ENCODE data around the gene CKB.

CKB gene

DNA sequence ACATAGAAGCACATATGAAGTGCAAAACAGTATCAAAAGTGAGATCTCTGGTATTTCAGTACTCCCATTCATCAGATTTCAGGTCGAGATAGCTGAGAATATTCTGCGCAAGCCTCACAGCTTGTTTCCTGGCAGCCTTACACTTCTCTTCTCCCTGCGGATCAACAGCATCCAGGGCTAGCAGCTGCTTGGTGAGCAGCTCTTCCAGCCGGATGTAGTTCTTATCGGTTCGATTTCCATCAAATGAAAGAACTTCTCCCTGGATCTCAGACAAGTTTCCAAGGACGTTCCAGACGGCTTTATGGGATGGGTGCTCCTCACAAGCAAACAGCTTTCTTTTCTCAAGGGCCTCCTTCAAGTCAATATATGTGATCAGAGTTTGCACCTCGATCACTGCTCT is 37.1 kb upstream of the CKB start:
- H3K4me3 ChIP-seq (ENCODE audit: low read length) = no peak overlapping the region
- no peaks in the 10 kb centered on the region for H3K9me3 ChIP-seq (replicated peaks; ENCODE audit: insufficient read depth, low read length)
- no peaks in the 10 kb centered on the region for H3K27me3 ChIP-seq (replicated peaks; ENCODE audit: insufficient read depth, low read length)
- no peak for DNase-seq
- H3F3A ChIP-seq (ENCODE audit: insufficient read depth, low read length) = no peaks in the 10 kb centered on the region
- H3K4me1 ChIP-seq (ENCODE audit: low read length) = no peaks in the 10 kb centered on the region
- no peak overlapping the region for H3K9ac ChIP-seq (ENCODE audit: low read length)
- no peaks in the 10 kb centered on the region for H3K9me2 ChIP-seq (replicated peaks; ENCODE audit: insufficient read depth, low read length)
- H3K36me3 ChIP-seq (replicated peaks; ENCODE audit: insufficient read depth, low read length) = no peaks in the 10 kb centered on the region
- H3K79me2 ChIP-seq (ENCODE audit: low read length) = peaks cover 66% of the 10 kb centered on the region
- H3K27ac ChIP-seq (ENCODE audit: low read length) = no peak overlapping the region
- TF ChIP-seq CTCF (IDR thresholded peaks at IDR 0.05; ENCODE audit: low read length) (no peak), EZH2 (optimal IDR thresholded peaks at IDR 0.05; ENCODE audit: low read depth, low read length) (no peak), EZH2phosphoT487 (IDR thresholded peaks at IDR 0.05; ENCODE audit: low read length) (no peak)
- H4K20me1 ChIP-seq (ENCODE audit: insufficient read depth, low read length) = 0 out of 2 replicates have a peak, but pooled peaks cover 3% of the 10 kb centered on the region
- H2AFZ ChIP-seq (ENCODE audit: low read length) = no peak overlapping the region
- no peak overlapping the region for H3K4me2 ChIP-seq (ENCODE audit: low read depth, low read length)

- no peak for TF ChIP-seq CTCF (IDR thresholded peaks at IDR 0.05; ENCODE audit: low read length)
- Histone ChIP-seq H3K9ac (ENCODE audit: low read length) (no peak overlapping the region), H2AFZ (ENCODE audit: low read length) (no peak overlapping the region), H3K79me2 (ENCODE audit: low read length) (peaks cover 55% of the 10 kb centered on the region), H3K9me3 (replicated peaks; ENCODE audit: insufficient read depth, low read length) (no peaks in the 10 kb centered on the region), H3K36me3 (replicated peaks; ENCODE audit: insufficient read depth, low read length) (no peaks in the 10 kb centered on the region), H3K4me1 (ENCODE audit: low read length) (no peaks in the 10 kb centered on the region), H3K9me2 (replicated peaks; ENCODE audit: insufficient read depth, low read length) (no peaks in the 10 kb centered on the region), H3K4me3 (ENCODE audit: low read length) (no peak overlapping the region), H3K4me2 (ENCODE audit: low read depth, low read length) (no peak overlapping the region), H3K27ac (ENCODE audit: low read length) (no peak overlapping the region), H3K27me3 (replicated peaks; ENCODE audit: insufficient read depth, low read length) (no peaks in the 10 kb centered on the region), H3F3A (ENCODE audit: insufficient read depth, low read length) (no peaks in the 10 kb centered on the region), H4K20me1 (ENCODE audit: insufficient read depth, low read length) (0 out of 2 replicates have a peak, but pooled peaks cover 3% of the 10 kb centered on the region)
- no peak for DNase-seq
Observed at GRCh38 chr14:103558071-103558882, 35.6 kb upstream of the CKB start.

DNA sequence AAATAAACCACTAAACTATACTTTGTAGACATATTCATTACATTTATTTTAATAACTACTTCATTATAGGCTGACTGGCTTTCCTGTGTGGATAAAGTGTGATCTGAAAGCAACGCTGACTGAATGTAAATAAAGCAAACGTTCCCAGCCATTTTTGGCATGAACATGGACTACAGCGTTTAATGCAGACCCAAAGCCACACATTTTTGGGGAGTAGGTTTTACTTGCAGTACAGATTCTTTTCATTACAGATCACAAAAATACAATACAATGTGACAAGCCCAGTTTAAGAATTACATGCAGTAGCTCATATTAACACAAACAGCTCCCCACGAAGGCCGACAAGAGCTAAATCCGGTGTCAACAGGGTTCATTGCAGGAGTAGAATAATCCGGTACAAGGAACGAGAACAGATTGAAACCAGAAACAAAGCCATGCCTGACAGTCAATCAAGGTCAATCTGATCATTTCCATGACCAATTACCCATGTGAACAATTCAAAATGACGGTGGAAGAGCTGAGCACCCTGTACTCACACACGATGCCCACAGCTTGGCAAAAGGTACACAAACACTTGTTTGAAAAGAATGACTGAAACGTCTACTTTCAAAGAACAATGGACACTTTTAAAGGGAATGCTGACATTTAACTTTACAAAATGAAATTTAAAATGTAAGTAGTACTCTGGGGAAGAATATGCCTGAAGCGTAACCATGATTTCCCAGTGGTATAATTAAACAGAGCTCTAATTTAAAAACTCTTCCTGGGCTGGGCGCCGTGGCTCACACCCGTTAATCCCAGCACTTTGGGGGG is 34.5 kb upstream of the CKB start:
- Histone ChIP-seq H3K9me2 (replicated peaks; ENCODE audit: insufficient read depth, low read length) (no peaks in the 10 kb centered on the region), H3F3A (ENCODE audit: insufficient read depth, low read length) (no peaks in the 10 kb centered on the region), H3K27me3 (replicated peaks; ENCODE audit: insufficient read depth, low read length) (no peaks in the 10 kb centered on the region), H3K4me3 (ENCODE audit: low read length) (no peak overlapping the region), H3K27ac (ENCODE audit: low read length) (no peak overlapping the region), H3K9ac (ENCODE audit: low read length) (no peak overlapping the region), H4K20me1 (ENCODE audit: insufficient read depth, low read length) (0 out of 2 replicates have a peak, but pooled peaks cover 3% of the 10 kb centered on the region), H3K79me2 (ENCODE audit: low read length) (peaks cover 48% of the 10 kb centered on the region), H3K36me3 (replicated peaks; ENCODE audit: insufficient read depth, low read length) (no peaks in the 10 kb centered on the region), H3K9me3 (replicated peaks; ENCODE audit: insufficient read depth, low read length) (no peaks in the 10 kb centered on the region), H3K4me1 (ENCODE audit: low read length) (no peaks in the 10 kb centered on the region), H3K4me2 (ENCODE audit: low read depth, low read length) (no peak overlapping the region), H2AFZ (ENCODE audit: low read length) (no peak overlapping the region)
- TF ChIP-seq EZH2 (optimal IDR thresholded peaks at IDR 0.05; ENCODE audit: low read depth, low read length) (no peak), EZH2phosphoT487 (IDR thresholded peaks at IDR 0.05; ENCODE audit: low read length) (no peak), CTCF (IDR thresholded peaks at IDR 0.05; ENCODE audit: low read length) (no peak)
- DNase-seq = no peak

Measured in MM.1S (cell line).